T47D (cell line): Measurements from ENCODE around the gene STRAP.
A peak's percentile ranks its signal among the peaks of the same experiment; 100 is the strongest.
"Not testable (repeated sequence)": the region's sequence is repeated elsewhere in the genome, so short reads cannot be mapped to it uniquely, and the experiment has no call there.

Source experiments
- DNase-seq, 2 experiments: peaks; one replicate each; pipeline versions ENCODE4 v3.0.0 to v3.0.0-alpha.2; 2011 to 2012; ENCODE audit warnings: low read depth in 1 of 2, low spot score in 1 of 2
- JUND ChIP-seq: IDR thresholded peaks from 2 replicates; pipeline ENCODE4 v1.6.1; 2012; ENCODE audit warnings: low read depth
- in situ Hi-C: cut with HindIII; loops from 2 replicates; pipeline ENCODE4 v1.10.0; 2016; ENCODE audit warnings: low sequenced_read_pairs, low pct_unique_long_range_greater_than_20kb

Gene STRAP

GRCh38 chr12:15918066-15918465, 35.9 kb downstream of the STRAP start:
- no peak for DNase-seq
- in situ Hi-C loops = no loop called here
- TF ChIP-seq JUND = no peak

- TF ChIP-seq JUND = no peak
- in situ Hi-C loops = no loop called here
- no peak for DNase-seq
Observed at GRCh38 chr12:15919418-15919817, 37.2 kb downstream of the STRAP start.

- in situ Hi-C loops = no loop called here
- TF ChIP-seq JUND = no peak
- peak in 1 of 2 experiments; percentile 64 for DNase-seq
Observed at GRCh38 chr12:15924956-15925355, 42.8 kb downstream of the STRAP start.

- in situ Hi-C loops = no loop called here
- peak in 1 of 2 experiments; percentile 66 for DNase-seq
- no peak for TF ChIP-seq JUND
Observed at GRCh38 chr12:15928346-15928745, 46.2 kb downstream of the STRAP start.

- TF ChIP-seq JUND = no peak
- peak; percentile 31 to 59 for DNase-seq
Observed at GRCh38 chr12:15928870-15929571, 46.8 kb downstream of the STRAP start.

GRCh38 chr12:15931590-15932053, 49.4 kb downstream of the STRAP start:
- DNase-seq = peak in 1 of 2 experiments; percentile 78
- no peak for TF ChIP-seq JUND

More at GRCh38 chr12:15928870-15929571, 46.8 kb downstream of the STRAP start:
- in situ Hi-C loops = no loop called here

GRCh38 chr12:15932327-15932726, 50.1 kb downstream of the STRAP start:
- in situ Hi-C loops = no loop called here
- no peak for TF ChIP-seq JUND
- DNase-seq = no peak

More at GRCh38 chr12:15931590-15932053, 49.4 kb downstream of the STRAP start:
- in situ Hi-C loops = no loop called here

- in situ Hi-C loops = no loop called here
- DNase-seq = no peak
- no peak for TF ChIP-seq JUND
Observed at GRCh38 chr12:15932971-15933370, 50.8 kb downstream of the STRAP start.

- in situ Hi-C loops = no loop called here
- no peak for DNase-seq
Observed at GRCh38 chr12:15933751-15934150, 51.6 kb downstream of the STRAP start.

GRCh38 chr12:15936751-15937150, 54.6 kb downstream of the STRAP start:
- in situ Hi-C loops = no loop called here
- DNase-seq = peak in 1 of 2 experiments; percentile 88
- TF ChIP-seq JUND = no peak; the same call in 1 of the 2 replicates

More at GRCh38 chr12:15933751-15934150, 51.6 kb downstream of the STRAP start:
- no peak for TF ChIP-seq JUND

- peak in 1 of 2 experiments; percentile 45 for DNase-seq
- in situ Hi-C loops = no loop called here
- TF ChIP-seq JUND = no peak
Observed at GRCh38 chr12:15937902-15938301, 55.7 kb downstream of the STRAP start.

- peak in 1 of 2 experiments; percentile 72 for DNase-seq
- in situ Hi-C loops = no loop called here
- TF ChIP-seq JUND = no peak
Observed at GRCh38 chr12:15939111-15939510, 56.9 kb downstream of the STRAP start.

GRCh38 chr12:15942475-15942874, 60.3 kb downstream of the STRAP start:
- no peak for DNase-seq
- in situ Hi-C loops = no loop called here
- no peak for TF ChIP-seq JUND

- in situ Hi-C loops, DNase-seq: not testable (repeated sequence)
Observed at GRCh38 chr12:15943519-15943918, 61.3 kb downstream of the STRAP start.

GRCh38 chr12:15948461-15948860, 66.3 kb downstream of the STRAP start:
- in situ Hi-C loops, DNase-seq: not testable (repeated sequence)
